ENCODE measurements around the gene CNTNAP2. TPM values are rescaled to one million over a fixed set of nuclear protein-coding genes. Genes with fewer than 3 reads are reported as not detected.

CNTNAP2 gene
- total and polyA plus RNA-seq, 2 of the 4 experiments (the other 2 are of a cell fraction): not detected

DNA sequence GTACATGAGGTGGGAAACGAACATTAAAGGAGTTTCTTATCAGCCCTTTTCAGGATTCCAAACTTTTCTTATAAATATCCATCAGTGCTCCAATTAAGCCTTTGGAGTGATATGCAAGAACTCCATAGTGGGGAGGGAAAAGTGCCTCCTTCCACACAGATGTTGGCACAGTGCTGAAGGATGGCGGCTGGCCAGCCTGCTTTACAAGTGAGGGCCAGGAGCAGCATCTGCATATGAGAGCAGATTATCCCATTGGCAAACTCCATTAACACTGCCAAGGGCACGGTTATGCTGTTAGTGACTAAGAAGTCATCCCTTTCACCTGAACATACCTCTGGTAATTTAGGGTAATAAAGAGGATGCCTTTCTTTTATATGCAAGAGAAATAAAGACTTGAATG lies 543.1 kb downstream of the CNTNAP2 start:
- Histone ChIP-seq H2AK9ac (replicated peaks; ENCODE audit: low read depth, low read length, poor library complexity) (no peak overlapping the region), H2BK5ac (ENCODE audit: low read depth, low read length, poor library complexity, severe bottlenecking) (no peak overlapping the region), H3K14ac (replicated peaks; ENCODE audit: low read depth, low read length) (no peak overlapping the region), H3K9ac (ENCODE audit: low read depth, low read length) (no peak overlapping the region), H2BK20ac (ENCODE audit: low read depth, low read length) (no peak overlapping the region), H3K4me1 (ENCODE audit: control insufficient read depth, insufficient read depth, low read length) (no peaks in the 10 kb centered on the region), H2AK5ac (ENCODE audit: low read depth, low read length) (no peak overlapping the region), H4K5ac (ENCODE audit: low read depth, low read length) (no peak overlapping the region), H3K56ac (ENCODE audit: extremely low read depth, insufficient read depth, low read length) (no peak overlapping the region), H3K27ac (ENCODE audit: insufficient read depth, low read length) (no peak overlapping the region), H4K20me1 (ENCODE audit: insufficient read depth, low read length) (no peaks in the 10 kb centered on the region), H3K4me2 (ENCODE audit: low read depth, low read length) (no peak overlapping the region), H3K9me3 (ENCODE audit: control insufficient read depth, insufficient read depth, low read length) (peaks cover 2% of the 10 kb centered on the region; the same call in 1 of the 2 replicates), H2BK15ac (ENCODE audit: low read depth, low read length) (no peak overlapping the region), H4K91ac (ENCODE audit: insufficient read depth, low read depth, low read length) (no peak overlapping the region), H3K79me1 (ENCODE audit: low read depth in 1 of 2, low read length in 2 of 2) (no peaks in the 10 kb centered on the region), H3K18ac (ENCODE audit: low read depth, low read length) (no peak overlapping the region), H3K23ac (ENCODE audit: low read depth, low read length) (no peak overlapping the region), H3K9me1 (ENCODE audit: insufficient read depth, low read length) (no peaks in the 10 kb centered on the region), H4K8ac (ENCODE audit: low read depth in 2 of 2, low read length in 2 of 2) (no peak overlapping the region), H3K4me3 (ENCODE audit: insufficient read depth, low read depth, low read length) (no peak overlapping the region), H3K4ac (ENCODE audit: low read depth, low read length) (no peak overlapping the region), H2BK120ac (ENCODE audit: low read depth, low read length) (no peak overlapping the region), H3K36me3 (ENCODE audit: control insufficient read depth, insufficient read depth, low read length) (no peaks in the 10 kb centered on the region), H3K27me3 (ENCODE audit: control insufficient read depth, insufficient read depth, low read length) (no peaks in the 10 kb centered on the region), H2AFZ (replicated peaks; ENCODE audit: low read length, poor library complexity) (no peak overlapping the region)
- BruUV-seq (replicated peaks): no TSS peak
- WGBS, 2 experiments (ENCODE audit: extremely low coverage in 2 of 2, insufficient read length in 1 of 2): no CpG with 5 or more reads among the region's 3 CpGs
- in situ Hi-C loops (cut with MboI; ENCODE audit: low sequenced_read_pairs): no loop called here
- intact Hi-C loops (cut with micrococcal nuclease): no loop called here
- DNase-seq: no peak
- no peak for ATAC-seq (ENCODE audit: low read depth)
- ChIA-PET POLR2A (ENCODE audit: unreplicated experiment) (no interaction called here), CTCF (no interaction called here)
- dilution Hi-C loops (cut with HindIII; ENCODE audit: low sequenced_read_pairs, unreplicated experiment): no loop called here
- no peak for TF ChIP-seq CEBPB (IDR thresholded peaks at IDR 0.05; ENCODE audit: low read depth, low read length)
- TF ChIP-seq, protein P1, sequence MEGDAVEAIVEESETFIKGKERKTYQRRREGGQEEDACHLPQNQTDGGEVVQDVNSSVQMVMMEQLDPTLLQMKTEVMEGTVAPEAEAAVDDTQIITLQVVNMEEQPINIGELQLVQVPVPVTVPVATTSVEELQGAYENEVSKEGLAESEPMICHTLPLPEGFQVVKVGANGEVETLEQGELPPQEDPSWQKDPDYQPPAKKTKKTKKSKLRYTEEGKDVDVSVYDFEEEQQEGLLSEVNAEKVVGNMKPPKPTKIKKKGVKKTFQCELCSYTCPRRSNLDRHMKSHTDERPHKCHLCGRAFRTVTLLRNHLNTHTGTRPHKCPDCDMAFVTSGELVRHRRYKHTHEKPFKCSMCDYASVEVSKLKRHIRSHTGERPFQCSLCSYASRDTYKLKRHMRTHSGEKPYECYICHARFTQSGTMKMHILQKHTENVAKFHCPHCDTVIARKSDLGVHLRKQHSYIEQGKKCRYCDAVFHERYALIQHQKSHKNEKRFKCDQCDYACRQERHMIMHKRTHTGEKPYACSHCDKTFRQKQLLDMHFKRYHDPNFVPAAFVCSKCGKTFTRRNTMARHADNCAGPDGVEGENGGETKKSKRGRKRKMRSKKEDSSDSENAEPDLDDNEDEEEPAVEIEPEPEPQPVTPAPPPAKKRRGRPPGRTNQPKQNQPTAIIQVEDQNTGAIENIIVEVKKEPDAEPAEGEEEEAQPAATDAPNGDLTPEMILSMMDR (conservative IDR thresholded peaks at IDR 0.05; ENCODE audit: low read depth, low read length): no peak
- TF ChIP-seq MAFK (IDR thresholded peaks at IDR 0.05; ENCODE audit: low read depth, low read length): no peak
- TF ChIP-seq USF2 (IDR thresholded peaks at IDR 0.05; ENCODE audit: low read depth, low read length): no peak
- TF ChIP-seq CHD1 (IDR thresholded peaks at IDR 0.05; ENCODE audit: low read depth, low read length): no peak
- TF ChIP-seq POLR2A (IDR thresholded peaks at IDR 0.05; ENCODE audit: low read depth, low read length): no peak
- TF ChIP-seq SMC3 (IDR thresholded peaks at IDR 0.05; ENCODE audit: low read depth, low read length): no peak
- TF ChIP-seq MAZ (IDR thresholded peaks at IDR 0.05; ENCODE audit: borderline replicate concordance, low read depth, low read length): no peak
- TF ChIP-seq RFX5 (IDR thresholded peaks at IDR 0.05; ENCODE audit: low read depth, low read length): no peak
- TF ChIP-seq ELK1 (IDR thresholded peaks at IDR 0.05; ENCODE audit: borderline replicate concordance, low read depth, low read length): no peak
- TF ChIP-seq BHLHE40 (IDR thresholded peaks at IDR 0.05; ENCODE audit: low read depth, low read length): no peak
- TF ChIP-seq RAD21 (IDR thresholded peaks at IDR 0.05; ENCODE audit: low read length): no peak
- TF ChIP-seq MXI1 (IDR thresholded peaks at IDR 0.05; ENCODE audit: borderline replicate concordance, low read depth, low read length): no peak
- TF ChIP-seq RCOR1 (IDR thresholded peaks at IDR 0.05; ENCODE audit: insufficient replicate concordance, low read length): no peak
- no peak for TF ChIP-seq NFE2L2 (IDR thresholded peaks at IDR 0.05; ENCODE audit: low read depth, low read length)
- TF ChIP-seq FOS (IDR thresholded peaks at IDR 0.05; ENCODE audit: low read depth, low read length): no peak
